Subcutaneous abdominal adipose tissue (tissue), 5 donors: ENCODE data around the gene KCNMB2.

Source experiments
- H3K27ac ChIP-seq: one replicate; pipeline ENCODE4 v1.7.0; 2013; ENCODE audit warnings: low read depth, mild to moderate bottlenecking, inconsistent platforms, low read length, moderate library complexity
- H3K27me3 ChIP-seq, 5 donors: one replicate each; pipeline ENCODE4 v1.7.0; 2013; ENCODE audit warnings: low read length in 5 of 5, inconsistent platforms in 1 of 5; ENCODE audit not compliant: control insufficient read depth in 5 of 5, insufficient read depth in 4 of 5
- H3K36me3 ChIP-seq, 5 donors: one replicate each; pipeline ENCODE4 v1.7.0; 2013; ENCODE audit warnings: low read length in 5 of 5; ENCODE audit not compliant: control insufficient read depth in 5 of 5, insufficient read depth in 5 of 5
- H3K4me1 ChIP-seq, 5 donors: one replicate each; pipeline ENCODE4 v1.7.0; 2013; ENCODE audit warnings: low read length in 5 of 5, mild to moderate bottlenecking in 3 of 5, moderate library complexity in 1 of 5; ENCODE audit not compliant: control insufficient read depth in 5 of 5, insufficient read depth in 5 of 5
- H3K4me3 ChIP-seq, 5 donors: one replicate each; pipeline ENCODE4 v1.7.0; 2013; ENCODE audit warnings: low read length in 5 of 5, low read depth in 1 of 5
- H3K9ac ChIP-seq, 5 donors: one replicate each; pipeline ENCODE4 v1.7.0; 2013; ENCODE audit warnings: low read length in 5 of 5, mild to moderate bottlenecking in 4 of 5, moderate library complexity in 3 of 5
- H3K9me3 ChIP-seq, 5 donors: one replicate each; pipeline ENCODE4 v1.7.0; 2013; ENCODE audit warnings: low read length in 5 of 5; ENCODE audit not compliant: control insufficient read depth in 5 of 5
- donor health status: healthy.
- donor health status: healthy.
- donor health status: healthy.
- donor health status: healthy.
- donor health status: healthy.

The KCNMB2 gene

GRCh38 chr3:178629430-178630178, 93.4 kb downstream of the KCNMB2 start:
- no peak overlapping the region for H3K27ac ChIP-seq
- H3K27me3 ChIP-seq = no peaks in the 10 kb centered on the region
- H3K9ac ChIP-seq = no peak overlapping the region
- no peaks in the 10 kb centered on the region for H3K9me3 ChIP-seq
- no peaks in the 10 kb centered on the region for H3K4me1 ChIP-seq
- no peaks in the 10 kb centered on the region for H3K36me3 ChIP-seq
- no peak overlapping the region for H3K4me3 ChIP-seq

- Histone ChIP-seq H3K9ac (no peak overlapping the region), H3K9me3 (no peaks in the 10 kb centered on the region), H3K4me3 (no peak overlapping the region), H3K36me3 (no peaks in the 10 kb centered on the region), H3K27ac (no peak overlapping the region), H3K4me1 (no peaks in the 10 kb centered on the region), H3K27me3 (no peaks in the 10 kb centered on the region)
Measured at GRCh38 chr3:178631950-178632349, 95.7 kb downstream of the KCNMB2 start.

GRCh38 chr3:178634975-178635374, 98.7 kb downstream of the KCNMB2 start:
- H3K36me3 ChIP-seq = no peaks in the 10 kb centered on the region
- H3K4me3 ChIP-seq = no peak overlapping the region
- no peaks in the 10 kb centered on the region for H3K4me1 ChIP-seq
- H3K9ac ChIP-seq = no peak overlapping the region
- no peak overlapping the region for H3K27ac ChIP-seq
- no peaks in the 10 kb centered on the region for H3K9me3 ChIP-seq
- no peaks in the 10 kb centered on the region for H3K27me3 ChIP-seq

- no peak overlapping the region for H3K27ac ChIP-seq
- no peaks in the 10 kb centered on the region for H3K27me3 ChIP-seq
- H3K36me3 ChIP-seq = no peaks in the 10 kb centered on the region
- no peaks in the 10 kb centered on the region for H3K9me3 ChIP-seq
- H3K4me3 ChIP-seq = no peak overlapping the region
- no peak overlapping the region for H3K9ac ChIP-seq
- H3K4me1 ChIP-seq = no peaks in the 10 kb centered on the region
Measured at GRCh38 chr3:178637802-178638201, 101.6 kb downstream of the KCNMB2 start.

GRCh38 chr3:178645503-178645902, 109.3 kb downstream of the KCNMB2 start:
- Histone ChIP-seq H3K36me3 (no peaks in the 10 kb centered on the region), H3K9ac (no peak overlapping the region), H3K4me1 (no peaks in the 10 kb centered on the region), H3K9me3 (no peaks in the 10 kb centered on the region), H3K27me3 (no peaks in the 10 kb centered on the region), H3K27ac (no peak overlapping the region), H3K4me3 (no peak overlapping the region)

- H3K9ac ChIP-seq = no peak overlapping the region
- no peaks in the 10 kb centered on the region for H3K36me3 ChIP-seq
- H3K9me3 ChIP-seq = no peaks in the 10 kb centered on the region
- H3K27me3 ChIP-seq = no peaks in the 10 kb centered on the region
- H3K4me1 ChIP-seq = no peaks in the 10 kb centered on the region
- H3K27ac ChIP-seq = no peak overlapping the region
- no peak overlapping the region for H3K4me3 ChIP-seq
Measured at GRCh38 chr3:178646186-178646862, 110.1 kb downstream of the KCNMB2 start.

GRCh38 chr3:178655488-178655887, 119.3 kb downstream of the KCNMB2 start:
- Histone ChIP-seq H3K9ac (no peak overlapping the region), H3K4me3 (no peak overlapping the region), H3K9me3 (peaks cover 0 to 9% (median 3%) of the 10 kb centered on the region in 5 donors), H3K27ac (no peak overlapping the region), H3K4me1 (no peaks in the 10 kb centered on the region), H3K36me3 (no peaks in the 10 kb centered on the region), H3K27me3 (no peaks in the 10 kb centered on the region)

- no peaks in the 10 kb centered on the region for H3K27me3 ChIP-seq
Measured at GRCh38 chr3:178658694-178659325, 122.6 kb downstream of the KCNMB2 start.

GRCh38 chr3:178663201-178663934, 127.1 kb downstream of the KCNMB2 start:
- Histone ChIP-seq H3K27me3 (no peaks in the 10 kb centered on the region), H3K27ac (no peak overlapping the region), H3K4me3 (no peak overlapping the region), H3K9ac (no peak overlapping the region), H3K9me3 (no peaks in the 10 kb centered on the region), H3K4me1 (no peaks in the 10 kb centered on the region), H3K36me3 (peaks cover 0 to 3% (median 0%) of the 10 kb centered on the region in 5 donors)

More at GRCh38 chr3:178658694-178659325, 122.6 kb downstream of the KCNMB2 start:
- Histone ChIP-seq H3K36me3 (no peaks in the 10 kb centered on the region), H3K27ac (no peak overlapping the region), H3K4me3 (no peak overlapping the region), H3K9me3 (peaks cover 0 to 9% (median 3%) of the 10 kb centered on the region in 5 donors), H3K9ac (no peak overlapping the region), H3K4me1 (no peaks in the 10 kb centered on the region)
